Liver (tissue), 9 donors: ENCODE measurements around the gene NEURL1. TPM values are rescaled to one million over a fixed set of nuclear protein-coding genes. Genes with fewer than 3 reads are reported as not detected.
A peak's percentile ranks its signal among the peaks of the same experiment; 100 is the strongest.

Source experiments
- DNase-seq: peaks from one replicate; pipeline ENCODE4 v3.0.0-alpha.2; 2017; ENCODE audit warnings: low spot score
- H3K27ac ChIP-seq, 2 donors: one replicate each; pipeline ENCODE4 v1.7.0; 2013; ENCODE audit warnings: inconsistent platforms in 2 of 2, low read length in 2 of 2, control low read depth in 1 of 2, low read depth in 1 of 2, mild to moderate bottlenecking in 1 of 2
- H3K27me3 ChIP-seq, 4 donors: one replicate each; pipeline versions ENCODE4 v1.6.1 to v1.7.0; 2013; ENCODE audit warnings: low read length in 3 of 4, inconsistent platforms in 1 of 4, mild to moderate bottlenecking in 1 of 4, moderate library complexity in 1 of 4; ENCODE audit not compliant: control insufficient read depth in 4 of 4, insufficient read depth in 4 of 4
- H3K36me3 ChIP-seq, 4 donors: one replicate each; pipeline versions ENCODE4 v1.6.1 to v1.7.0; 2013; ENCODE audit warnings: low read length in 3 of 4, mild to moderate bottlenecking in 3 of 4, low read depth in 1 of 4, moderate library complexity in 1 of 4; ENCODE audit not compliant: control insufficient read depth in 4 of 4, insufficient read depth in 3 of 4
- H3K4me1 ChIP-seq, 4 donors: one replicate each; pipeline versions ENCODE4 v1.6.1 to v1.7.0; 2013; ENCODE audit warnings: low read length in 3 of 4, mild to moderate bottlenecking in 3 of 4, moderate library complexity in 1 of 4; ENCODE audit not compliant: control insufficient read depth in 4 of 4, insufficient read depth in 4 of 4
- H3K4me3 ChIP-seq, 3 donors: one replicate each; pipeline versions ENCODE4 v1.6.1 to v1.7.0; 2013; ENCODE audit warnings: low read length in 3 of 3, control low read depth in 1 of 3, low read depth in 1 of 3, mild to moderate bottlenecking in 1 of 3
- H3K9ac ChIP-seq, 2 donors: one replicate each; pipeline ENCODE4 v1.7.0; 2013; ENCODE audit warnings: low read length in 2 of 2, mild to moderate bottlenecking in 2 of 2, moderate library complexity in 2 of 2, control low read depth in 1 of 2, low read depth in 1 of 2
- H3K9me3 ChIP-seq, 4 donors: one replicate each; pipeline versions ENCODE4 v1.6.1 to v1.7.0; 2013; ENCODE audit warnings: low read length in 3 of 4; ENCODE audit not compliant: control insufficient read depth in 4 of 4
- EGR1 ChIP-seq, 2 donors: IDR thresholded peaks; 2 replicates each; pipeline ENCODE4 v1.6.1; 2016 to 2018; ENCODE audit warnings: antibody characterized with exemption in 2 of 2, low read depth in 2 of 2
- FOXA1 ChIP-seq: IDR thresholded peaks from 2 replicates; pipeline ENCODE4 v1.6.1; 2016; ENCODE audit warnings: antibody characterized with exemption
- FOXA2 ChIP-seq: IDR thresholded peaks from 2 replicates; pipeline ENCODE4 v1.6.1; 2016; ENCODE audit warnings: antibody characterized with exemption
- GABPA ChIP-seq, 2 donors: IDR thresholded peaks in 1 of 2; conservative IDR thresholded peaks in 1 of 2; 2 replicates each; pipeline ENCODE4 v1.6.1; 2016; ENCODE audit warnings: antibody characterized with exemption in 2 of 2, mild to moderate bottlenecking in 1 of 2, moderate library complexity in 1 of 2
- HNF4A ChIP-seq, 2 donors: conservative IDR thresholded peaks; 2 replicates each; pipeline ENCODE4 v1.6.1; 2016; ENCODE audit warnings: antibody characterized with exemption in 2 of 2, mild to moderate bottlenecking in 2 of 2
- HNF4G ChIP-seq: IDR thresholded peaks from 2 replicates; pipeline ENCODE4 v1.6.1; 2016; ENCODE audit warnings: antibody characterized with exemption
- JUND ChIP-seq, 2 donors: IDR thresholded peaks; 2 replicates each; pipeline ENCODE4 v1.6.1; 2016; ENCODE audit warnings: antibody characterized with exemption in 2 of 2
- NR2F2 ChIP-seq: IDR thresholded peaks from 2 replicates; pipeline ENCODE4 v1.6.1; 2016; ENCODE audit warnings: antibody characterized with exemption
- RAD21 ChIP-seq, 2 donors: IDR thresholded peaks; 2 replicates each; pipeline ENCODE4 v1.6.1; 2016; ENCODE audit warnings: antibody characterized with exemption in 2 of 2, mild to moderate bottlenecking in 2 of 2
- RXRA ChIP-seq, 2 donors: IDR thresholded peaks; 2 replicates each; pipeline ENCODE4 v1.6.1; 2017 to 2018; ENCODE audit warnings: antibody characterized with exemption in 2 of 2, mild to moderate bottlenecking in 1 of 2
- SP1 ChIP-seq: IDR thresholded peaks from 2 replicates; pipeline ENCODE4 v1.6.1; 2018; ENCODE audit warnings: antibody characterized with exemption, mild to moderate bottlenecking
- TAF1 ChIP-seq: conservative IDR thresholded peaks from 2 replicates; pipeline ENCODE4 v1.6.1; 2016; ENCODE audit warnings: antibody characterized with exemption, mild to moderate bottlenecking
- YY1 ChIP-seq: IDR thresholded peaks from 2 replicates; pipeline ENCODE4 v1.6.1; 2016; ENCODE audit warnings: antibody characterized with exemption, mild to moderate bottlenecking
- WGBS: extraction: QIAGEN DNeasy Blood & Tissue Kit; methylation state at CpG from one replicate; pipeline ENCODE4 v1.1.7; 2013; 5-methylcytosine and 5-hydroxymethylcytosine counted together
- polyA plus RNA-seq, 2 donors: library from polyadenylated mRNA; stranded (reverse) in 1 of 2; unstranded in 1 of 2; fragments of 200-250 nt in 1 of 2; fragments of >200 nt in 1 of 2; fragmentation: Nextera tagmentation in 1 of 2; extraction: Ambion mirVana in 1 of 2; gene quantifications; one replicate each; pipeline versions ENCODE4 v1.2.1 to v1.2.3, GENCODE V29; 2013 to 2015
- total RNA-seq, 2 donors: library from RNA; depleted of rRNA; stranded (reverse); fragments of >200 nt; gene quantifications; one replicate each; pipeline ENCODE4 v1.2.3, GENCODE V29; 2014
- TF ChIP-seq, protein P1 (sequence below): IDR thresholded peaks from 2 replicates; pipeline ENCODE4 v1.6.1; 2016; ENCODE audit warnings: antibody characterized with exemption, mild to moderate bottlenecking
- TF ChIP-seq, protein P2 (sequence below): fragments of 150-350 bp; IDR thresholded peaks from 2 replicates; pipeline ENCODE4 v1.5.1; 2017; ENCODE audit warnings: improper control_type of control experiment, low read depth, low read length; ENCODE audit not compliant: missing input control
- TF ChIP-seq, protein P3 (sequence below): IDR thresholded peaks from 2 replicates; pipeline ENCODE4 v1.6.1; 2016; ENCODE audit warnings: antibody characterized with exemption
- TF ChIP-seq, protein P4 (sequence below): IDR thresholded peaks from 2 replicates; pipeline ENCODE4 v1.6.1; 2016; ENCODE audit warnings: antibody characterized with exemption
- TF ChIP-seq, protein P5 (sequence below): IDR thresholded peaks from 2 replicates; pipeline ENCODE4 v1.6.1; 2016; ENCODE audit warnings: antibody characterized with exemption
- donor health status: healthy.
- donor health status: healthy.
- donor health status: healthy.
- donor health status: healthy.
- donor health status: healthy.

The NEURL1 gene
- total and polyA plus RNA-seq, 4 donors, result 0.11 to 3.9 (median 0.74) TPM

DNA sequence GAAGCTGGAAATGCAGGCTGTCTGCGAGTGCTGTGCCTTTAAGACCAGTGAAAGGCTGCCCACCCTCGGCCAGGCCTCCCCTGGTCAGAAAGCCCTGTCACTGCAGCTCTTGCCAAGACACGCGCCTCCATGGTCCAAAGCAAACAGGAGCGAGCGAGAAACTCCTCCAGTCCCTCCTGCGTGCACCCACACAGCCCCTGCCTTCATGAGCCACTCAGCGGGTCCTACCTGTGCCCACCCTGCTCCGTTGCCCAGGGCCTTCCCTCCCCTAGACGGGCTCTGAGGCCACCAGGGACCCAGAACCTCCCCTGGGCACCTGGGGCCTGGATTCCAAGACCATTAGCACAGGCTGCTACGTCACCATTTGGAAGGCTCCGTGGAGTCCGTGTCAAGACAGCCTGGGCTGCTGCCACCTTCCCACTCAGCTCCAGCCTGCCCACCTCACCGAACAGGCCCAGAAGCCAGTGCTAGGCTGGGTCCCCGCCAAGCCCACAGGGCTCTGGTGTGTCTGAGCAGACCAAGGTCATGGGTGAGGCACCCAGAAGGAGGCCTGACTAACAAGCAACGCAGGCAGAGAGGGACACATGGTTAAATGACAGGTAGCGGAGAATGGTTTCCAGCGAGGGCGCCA, 144.5 kb downstream of the NEURL1 start:
- no peak for TF ChIP-seq RXRA (IDR thresholded peaks at IDR 0.05)
- TF ChIP-seq, protein P1, sequence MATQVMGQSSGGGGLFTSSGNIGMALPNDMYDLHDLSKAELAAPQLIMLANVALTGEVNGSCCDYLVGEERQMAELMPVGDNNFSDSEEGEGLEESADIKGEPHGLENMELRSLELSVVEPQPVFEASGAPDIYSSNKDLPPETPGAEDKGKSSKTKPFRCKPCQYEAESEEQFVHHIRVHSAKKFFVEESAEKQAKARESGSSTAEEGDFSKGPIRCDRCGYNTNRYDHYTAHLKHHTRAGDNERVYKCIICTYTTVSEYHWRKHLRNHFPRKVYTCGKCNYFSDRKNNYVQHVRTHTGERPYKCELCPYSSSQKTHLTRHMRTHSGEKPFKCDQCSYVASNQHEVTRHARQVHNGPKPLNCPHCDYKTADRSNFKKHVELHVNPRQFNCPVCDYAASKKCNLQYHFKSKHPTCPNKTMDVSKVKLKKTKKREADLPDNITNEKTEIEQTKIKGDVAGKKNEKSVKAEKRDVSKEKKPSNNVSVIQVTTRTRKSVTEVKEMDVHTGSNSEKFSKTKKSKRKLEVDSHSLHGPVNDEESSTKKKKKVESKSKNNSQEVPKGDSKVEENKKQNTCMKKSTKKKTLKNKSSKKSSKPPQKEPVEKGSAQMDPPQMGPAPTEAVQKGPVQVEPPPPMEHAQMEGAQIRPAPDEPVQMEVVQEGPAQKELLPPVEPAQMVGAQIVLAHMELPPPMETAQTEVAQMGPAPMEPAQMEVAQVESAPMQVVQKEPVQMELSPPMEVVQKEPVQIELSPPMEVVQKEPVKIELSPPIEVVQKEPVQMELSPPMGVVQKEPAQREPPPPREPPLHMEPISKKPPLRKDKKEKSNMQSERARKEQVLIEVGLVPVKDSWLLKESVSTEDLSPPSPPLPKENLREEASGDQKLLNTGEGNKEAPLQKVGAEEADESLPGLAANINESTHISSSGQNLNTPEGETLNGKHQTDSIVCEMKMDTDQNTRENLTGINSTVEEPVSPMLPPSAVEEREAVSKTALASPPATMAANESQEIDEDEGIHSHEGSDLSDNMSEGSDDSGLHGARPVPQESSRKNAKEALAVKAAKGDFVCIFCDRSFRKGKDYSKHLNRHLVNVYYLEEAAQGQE, result no peak
- TF ChIP-seq YY1, result no peak
- TF ChIP-seq, protein P2, sequence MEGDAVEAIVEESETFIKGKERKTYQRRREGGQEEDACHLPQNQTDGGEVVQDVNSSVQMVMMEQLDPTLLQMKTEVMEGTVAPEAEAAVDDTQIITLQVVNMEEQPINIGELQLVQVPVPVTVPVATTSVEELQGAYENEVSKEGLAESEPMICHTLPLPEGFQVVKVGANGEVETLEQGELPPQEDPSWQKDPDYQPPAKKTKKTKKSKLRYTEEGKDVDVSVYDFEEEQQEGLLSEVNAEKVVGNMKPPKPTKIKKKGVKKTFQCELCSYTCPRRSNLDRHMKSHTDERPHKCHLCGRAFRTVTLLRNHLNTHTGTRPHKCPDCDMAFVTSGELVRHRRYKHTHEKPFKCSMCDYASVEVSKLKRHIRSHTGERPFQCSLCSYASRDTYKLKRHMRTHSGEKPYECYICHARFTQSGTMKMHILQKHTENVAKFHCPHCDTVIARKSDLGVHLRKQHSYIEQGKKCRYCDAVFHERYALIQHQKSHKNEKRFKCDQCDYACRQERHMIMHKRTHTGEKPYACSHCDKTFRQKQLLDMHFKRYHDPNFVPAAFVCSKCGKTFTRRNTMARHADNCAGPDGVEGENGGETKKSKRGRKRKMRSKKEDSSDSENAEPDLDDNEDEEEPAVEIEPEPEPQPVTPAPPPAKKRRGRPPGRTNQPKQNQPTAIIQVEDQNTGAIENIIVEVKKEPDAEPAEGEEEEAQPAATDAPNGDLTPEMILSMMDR, result no peak
- TF ChIP-seq FOXA1, result no peak
- TF ChIP-seq NR2F2, result no peak
- no peak for TF ChIP-seq RAD21 (IDR thresholded peaks at IDR 0.05)
- TF ChIP-seq, protein P3, sequence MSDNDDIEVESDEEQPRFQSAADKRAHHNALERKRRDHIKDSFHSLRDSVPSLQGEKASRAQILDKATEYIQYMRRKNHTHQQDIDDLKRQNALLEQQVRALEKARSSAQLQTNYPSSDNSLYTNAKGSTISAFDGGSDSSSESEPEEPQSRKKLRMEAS, result no peak
- no peak for TF ChIP-seq HNF4G
- no peak for TF ChIP-seq TAF1
- TF ChIP-seq JUND (IDR thresholded peaks at IDR 0.05), result no peak
- no peak for TF ChIP-seq GABPA (IDR thresholded peaks at IDR 0.05 in 1 of 2, conservative IDR thresholded peaks at IDR 0.05 in 1 of 2)
- TF ChIP-seq FOXA2, result no peak
- TF ChIP-seq, protein P4, sequence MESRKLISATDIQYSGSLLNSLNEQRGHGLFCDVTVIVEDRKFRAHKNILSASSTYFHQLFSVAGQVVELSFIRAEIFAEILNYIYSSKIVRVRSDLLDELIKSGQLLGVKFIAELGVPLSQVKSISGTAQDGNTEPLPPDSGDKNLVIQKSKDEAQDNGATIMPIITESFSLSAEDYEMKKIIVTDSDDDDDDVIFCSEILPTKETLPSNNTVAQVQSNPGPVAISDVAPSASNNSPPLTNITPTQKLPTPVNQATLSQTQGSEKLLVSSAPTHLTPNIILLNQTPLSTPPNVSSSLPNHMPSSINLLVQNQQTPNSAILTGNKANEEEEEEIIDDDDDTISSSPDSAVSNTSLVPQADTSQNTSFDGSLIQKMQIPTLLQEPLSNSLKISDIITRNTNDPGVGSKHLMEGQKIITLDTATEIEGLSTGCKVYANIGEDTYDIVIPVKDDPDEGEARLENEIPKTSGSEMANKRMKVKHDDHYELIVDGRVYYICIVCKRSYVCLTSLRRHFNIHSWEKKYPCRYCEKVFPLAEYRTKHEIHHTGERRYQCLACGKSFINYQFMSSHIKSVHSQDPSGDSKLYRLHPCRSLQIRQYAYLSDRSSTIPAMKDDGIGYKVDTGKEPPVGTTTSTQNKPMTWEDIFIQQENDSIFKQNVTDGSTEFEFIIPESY, result no peak
- TF ChIP-seq SP1, result no peak
- TF ChIP-seq, protein P5, sequence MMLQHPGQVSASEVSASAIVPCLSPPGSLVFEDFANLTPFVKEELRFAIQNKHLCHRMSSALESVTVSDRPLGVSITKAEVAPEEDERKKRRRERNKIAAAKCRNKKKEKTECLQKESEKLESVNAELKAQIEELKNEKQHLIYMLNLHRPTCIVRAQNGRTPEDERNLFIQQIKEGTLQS, result no peak
- no peak for TF ChIP-seq HNF4A (conservative IDR thresholded peaks at IDR 0.05)
- TF ChIP-seq EGR1 (IDR thresholded peaks at IDR 0.05; ENCODE audit: low read depth in 2 of 2), result no peak
- no peak overlapping the region for H3K4me3 ChIP-seq
- no peak for DNase-seq
- no peak overlapping the region for H3K9ac ChIP-seq
- no peaks in the 10 kb centered on the region for H3K9me3 ChIP-seq
- H3K4me1 ChIP-seq, result peaks cover 0 to 23% (median 18%) of the 10 kb centered on the region in 4 donors
- WGBS, result 62% methylated on average over 19 of the region's 19 CpGs
- H3K36me3 ChIP-seq, result peaks cover 0 to 14% (median 3%) of the 10 kb centered on the region in 4 donors
- peak overlapping the region; percentile 43 to 63 for H3K27ac ChIP-seq
- H3K27me3 ChIP-seq, result no peaks in the 10 kb centered on the region
